Caco-2 (cell line): ENCODE data around the gene RNF144B. TPM values are rescaled to one million over a fixed set of nuclear protein-coding genes. Genes with fewer than 3 reads are reported as not detected.

Experiments
- BruUV-seq: library from RNA; stranded (reverse); fragments of 400-500 nt; replicated peaks from 2 replicates; lab custom pipeline; 2021; lab: Mats Ljungman, UMichigan
- CTCF ChIA-PET: fragments of 300-600 bp; sonication (Branson Sonifier 250); formaldehyde crosslinking; loops from one replicate; lab custom pipeline; 2022; ENCODE audit warnings: antibody characterized with exemption; lab: Charles Lee
- POLR2A ChIA-PET: fragments of 300-600 bp; sonication (Branson Sonifier 250); formaldehyde crosslinking; loops from one replicate; lab custom pipeline; 2022; ENCODE audit warnings: antibody characterized with exemption; lab: Charles Lee
- DNase-seq, 2 experiments: peaks; one replicate each; pipeline versions ENCODE4 v3.0.0 to v3.0.0-alpha.2; 2020 to 2022
- H3K27me3 ChIP-seq: replicated peaks from 2 replicates; pipeline ENCODE4 v1.6.0; 2011; ENCODE audit warnings: low read length; ENCODE audit not compliant: control insufficient read depth, insufficient read depth
- H3K36me3 ChIP-seq: 2 replicates; pipeline ENCODE4 v1.5.1; 2011; ENCODE audit warnings: low read length; ENCODE audit not compliant: control insufficient read depth, insufficient read depth
- H3K4me1 ChIP-seq: fragments of 250-450 bp; sonication (Bioruptor Pico); 2 replicates; pipeline ENCODE4 v1.5.1; 2020; ENCODE audit warnings: mild to moderate bottlenecking
- H3K4me3 ChIP-seq: 2 replicates; pipeline ENCODE4 v1.5.1; 2011; ENCODE audit warnings: low read depth, mild to moderate bottlenecking, control low read depth, low read length
- H3K9me3 ChIP-seq: fragments of 250-450 bp; sonication (Bioruptor Pico); 2 replicates; pipeline ENCODE4 v1.5.1; 2020; ENCODE audit warnings: mild to moderate bottlenecking, moderate library complexity
- H3K27ac Mint-ChIP-seq: one replicate; pipeline ENCODE4 v1.8.0; 2022; ENCODE audit warnings: mixed read lengths; ENCODE audit not compliant: unreplicated experiment
- H3K27me3 Mint-ChIP-seq: one replicate; pipeline ENCODE4 v1.8.0; 2022; ENCODE audit warnings: mixed read lengths; ENCODE audit not compliant: insufficient read depth, unreplicated experiment
- H3K36me3 Mint-ChIP-seq: one replicate; pipeline ENCODE4 v1.8.0; 2022; ENCODE audit warnings: mild to moderate bottlenecking, mixed read lengths; ENCODE audit not compliant: insufficient read depth, unreplicated experiment
- H3K4me1 Mint-ChIP-seq: one replicate; pipeline ENCODE4 v1.8.0; 2022; ENCODE audit warnings: low read depth, mixed read lengths; ENCODE audit not compliant: unreplicated experiment
- H3K4me3 Mint-ChIP-seq: one replicate; pipeline ENCODE4 v1.8.0; 2022; ENCODE audit warnings: mild to moderate bottlenecking, moderate library complexity, mixed read lengths; ENCODE audit not compliant: unreplicated experiment
- H3K9me3 Mint-ChIP-seq: one replicate; pipeline ENCODE4 v1.8.0; 2022; ENCODE audit warnings: mixed read lengths; ENCODE audit not compliant: unreplicated experiment
- intact Hi-C: fragments of 100-400 bp; cut with micrococcal nuclease; formaldehyde crosslinking; loops from one replicate; pipeline ENCODE4 v1.10.0; 2022; ENCODE audit not compliant: unreplicated experiment
- total RNA-seq: library from RNA; stranded (reverse); gene quantifications from 2 replicates; pipeline ENCODE4 v1.2.3, GENCODE V29; 2022
- TF ChIP-seq, protein P1 (sequence below), 2 experiments: fragments of 200-600 bp in 1 of 2; IDR thresholded peaks; 1 replicate in 1 of 2; 2 replicates in 1 of 2; pipeline versions ENCODE4 v1.5.1 to v1.8.0; 2011 to 2022; ENCODE audit warnings: antibody characterized with exemption in 1 of 2, control low read depth in 1 of 2, inconsistent platforms in 1 of 2, low read depth in 1 of 2, low read length in 1 of 2, mild to moderate bottlenecking in 1 of 2, moderate library complexity in 1 of 2; ENCODE audit not compliant: insufficient read depth in 1 of 2, severe bottlenecking in 1 of 2, unreplicated experiment in 1 of 2

Gene RNF144B
- total RNA-seq, 1 experiment from 2014 or later = 0.39 TPM

DNA sequence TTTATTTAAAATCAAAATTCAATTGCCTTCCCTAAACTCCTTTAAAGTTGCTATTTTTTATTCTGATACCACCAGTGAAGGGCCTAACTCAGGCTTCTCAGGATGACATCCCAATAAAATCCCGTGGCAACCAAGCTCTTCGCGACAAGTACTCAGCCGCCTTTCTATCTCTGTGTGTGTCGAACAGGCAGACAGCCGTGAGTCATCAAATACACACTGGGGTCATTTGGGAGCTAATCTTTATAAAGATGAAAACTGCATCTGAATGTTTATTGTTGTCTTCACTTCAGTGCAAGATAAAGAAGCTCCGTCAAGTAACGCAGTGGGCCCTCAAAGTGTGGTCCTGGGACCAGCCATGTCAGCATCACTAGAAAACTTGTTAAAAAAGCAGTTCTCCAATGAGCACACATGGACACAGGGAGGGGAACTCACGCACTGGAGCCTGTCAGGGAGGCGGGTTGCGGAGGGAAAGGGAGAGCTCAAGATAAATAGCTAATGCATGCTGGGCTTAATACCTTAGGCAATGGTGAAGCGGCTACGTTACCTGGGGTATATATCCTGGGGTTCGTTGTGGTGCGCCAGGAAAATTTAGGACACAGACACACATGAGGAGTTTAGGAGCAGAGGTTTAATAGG is 119.3 kb downstream of the RNF144B start:
- BruUV-seq = no TSS peak
- Histone ChIP-seq H3K4me3 (no peak overlapping the region), H3K4me1 (no peaks in the 10 kb centered on the region), H3K27me3 (no peaks in the 10 kb centered on the region), H3K36me3 (no peaks in the 10 kb centered on the region), H3K9me3 (no peaks in the 10 kb centered on the region)
- intact Hi-C loops = no loop called here
- Mint-ChIP-seq H3K27ac (no peak overlapping the region), H3K9me3 (no peaks in the 10 kb centered on the region), H3K36me3 (no peaks in the 10 kb centered on the region), H3K4me1 (no peaks in the 10 kb centered on the region), H3K4me3 (no peak overlapping the region), H3K27me3 (peaks cover 6% of the 10 kb centered on the region)
- POLR2A ChIA-PET = interaction anchor here (0.5 kb wide), 1 partner anchor 652 kb away, joined by 3 read pairs; no protein-coding TSS in a partner anchor
- CTCF ChIA-PET = no interaction called here
- DNase-seq = no peak
- TF ChIP-seq, protein P1, sequence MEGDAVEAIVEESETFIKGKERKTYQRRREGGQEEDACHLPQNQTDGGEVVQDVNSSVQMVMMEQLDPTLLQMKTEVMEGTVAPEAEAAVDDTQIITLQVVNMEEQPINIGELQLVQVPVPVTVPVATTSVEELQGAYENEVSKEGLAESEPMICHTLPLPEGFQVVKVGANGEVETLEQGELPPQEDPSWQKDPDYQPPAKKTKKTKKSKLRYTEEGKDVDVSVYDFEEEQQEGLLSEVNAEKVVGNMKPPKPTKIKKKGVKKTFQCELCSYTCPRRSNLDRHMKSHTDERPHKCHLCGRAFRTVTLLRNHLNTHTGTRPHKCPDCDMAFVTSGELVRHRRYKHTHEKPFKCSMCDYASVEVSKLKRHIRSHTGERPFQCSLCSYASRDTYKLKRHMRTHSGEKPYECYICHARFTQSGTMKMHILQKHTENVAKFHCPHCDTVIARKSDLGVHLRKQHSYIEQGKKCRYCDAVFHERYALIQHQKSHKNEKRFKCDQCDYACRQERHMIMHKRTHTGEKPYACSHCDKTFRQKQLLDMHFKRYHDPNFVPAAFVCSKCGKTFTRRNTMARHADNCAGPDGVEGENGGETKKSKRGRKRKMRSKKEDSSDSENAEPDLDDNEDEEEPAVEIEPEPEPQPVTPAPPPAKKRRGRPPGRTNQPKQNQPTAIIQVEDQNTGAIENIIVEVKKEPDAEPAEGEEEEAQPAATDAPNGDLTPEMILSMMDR (IDR thresholded peaks at IDR 0.05; ENCODE audit: insufficient read depth in 1 of 2, low read depth in 1 of 2, low read length in 1 of 2, severe bottlenecking in 1 of 2, unreplicated experiment in 1 of 2) = no peak

DNA sequence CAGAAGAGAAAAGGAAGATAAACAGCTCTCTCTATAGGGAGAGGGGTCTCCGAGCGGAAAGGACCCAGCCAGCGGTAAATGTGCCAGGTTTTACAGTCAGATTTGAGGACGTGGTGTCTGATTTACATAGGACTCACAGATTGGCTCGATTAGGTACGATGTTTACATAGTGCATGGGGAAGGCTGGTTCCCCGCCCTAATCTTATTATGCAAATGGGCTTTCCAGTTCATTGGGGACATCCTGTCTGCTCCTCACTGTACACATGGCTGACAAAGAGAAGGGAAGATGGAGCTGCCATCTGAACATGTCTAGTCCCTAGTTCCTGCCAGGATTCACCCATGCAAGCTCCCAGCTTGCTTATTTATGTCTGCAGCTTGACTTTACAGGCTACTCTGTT is 119.9 kb downstream of the RNF144B start:
- H3K4me3 Mint-ChIP-seq = no peak overlapping the region
- no peak overlapping the region for H3K4me3 ChIP-seq
- CTCF ChIA-PET = no interaction called here
- H3K27me3 ChIP-seq = no peaks in the 10 kb centered on the region
- intact Hi-C loops = no loop called here
- no peaks in the 10 kb centered on the region for H3K36me3 Mint-ChIP-seq
- no peaks in the 10 kb centered on the region for H3K36me3 ChIP-seq
- POLR2A ChIA-PET = no interaction called here
- H3K27me3 Mint-ChIP-seq = peaks cover 6% of the 10 kb centered on the region
- no peaks in the 10 kb centered on the region for H3K4me1 ChIP-seq
- BruUV-seq = no TSS peak
- DNase-seq = no peak
- H3K4me1 Mint-ChIP-seq = no peaks in the 10 kb centered on the region
- no peaks in the 10 kb centered on the region for H3K9me3 ChIP-seq
- TF ChIP-seq, protein P1 (IDR thresholded peaks at IDR 0.05; ENCODE audit: insufficient read depth in 1 of 2, low read depth in 1 of 2, low read length in 1 of 2, severe bottlenecking in 1 of 2, unreplicated experiment in 1 of 2) = no peak
- H3K27ac Mint-ChIP-seq = no peak overlapping the region
- H3K9me3 Mint-ChIP-seq = no peaks in the 10 kb centered on the region

DNA sequence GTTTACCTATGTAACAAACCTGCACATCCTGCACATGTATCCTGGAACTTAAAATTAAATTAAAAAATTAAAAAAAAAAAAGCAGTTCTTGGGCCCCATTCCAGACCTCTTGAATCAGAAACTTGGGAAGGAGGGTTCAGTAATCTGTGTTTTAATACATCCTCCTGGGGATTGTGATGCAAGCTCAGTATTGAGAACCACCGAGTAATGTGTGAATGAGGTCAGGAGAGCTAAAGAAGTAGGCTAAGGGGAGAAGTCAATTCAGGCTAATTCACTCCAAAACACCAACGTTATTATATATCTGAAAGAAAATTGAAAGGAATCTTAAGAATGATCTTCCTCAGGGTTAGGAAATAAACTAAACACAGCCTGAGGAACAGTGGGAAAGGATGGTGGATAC is 120.4 kb downstream of the RNF144B start:
- Mint-ChIP-seq H3K27me3 (peaks cover 11% of the 10 kb centered on the region), H3K4me3 (no peak overlapping the region), H3K4me1 (no peaks in the 10 kb centered on the region), H3K9me3 (no peaks in the 10 kb centered on the region), H3K36me3 (no peaks in the 10 kb centered on the region), H3K27ac (no peak overlapping the region)
- no peak overlapping the region for H3K4me3 ChIP-seq
- intact Hi-C loops = no loop called here
- no peaks in the 10 kb centered on the region for H3K36me3 ChIP-seq
- BruUV-seq = no TSS peak
- H3K9me3 ChIP-seq = no peaks in the 10 kb centered on the region
- DNase-seq = no peak
- CTCF ChIA-PET = no interaction called here
- POLR2A ChIA-PET = no interaction called here
- H3K4me1 ChIP-seq = no peaks in the 10 kb centered on the region
- TF ChIP-seq, protein P1 (IDR thresholded peaks at IDR 0.05; ENCODE audit: insufficient read depth in 1 of 2, low read depth in 1 of 2, low read length in 1 of 2, severe bottlenecking in 1 of 2, unreplicated experiment in 1 of 2) = no peak
- H3K27me3 ChIP-seq = no peaks in the 10 kb centered on the region
